NCI-H1105 (cell line): ENCODE data around the gene CRYL1.

Source experiments
- DNase-seq: peaks from one replicate; lab custom pipeline; 2025; lab: John Stamatoyannopoulos, UW

The CRYL1 gene

DNA sequence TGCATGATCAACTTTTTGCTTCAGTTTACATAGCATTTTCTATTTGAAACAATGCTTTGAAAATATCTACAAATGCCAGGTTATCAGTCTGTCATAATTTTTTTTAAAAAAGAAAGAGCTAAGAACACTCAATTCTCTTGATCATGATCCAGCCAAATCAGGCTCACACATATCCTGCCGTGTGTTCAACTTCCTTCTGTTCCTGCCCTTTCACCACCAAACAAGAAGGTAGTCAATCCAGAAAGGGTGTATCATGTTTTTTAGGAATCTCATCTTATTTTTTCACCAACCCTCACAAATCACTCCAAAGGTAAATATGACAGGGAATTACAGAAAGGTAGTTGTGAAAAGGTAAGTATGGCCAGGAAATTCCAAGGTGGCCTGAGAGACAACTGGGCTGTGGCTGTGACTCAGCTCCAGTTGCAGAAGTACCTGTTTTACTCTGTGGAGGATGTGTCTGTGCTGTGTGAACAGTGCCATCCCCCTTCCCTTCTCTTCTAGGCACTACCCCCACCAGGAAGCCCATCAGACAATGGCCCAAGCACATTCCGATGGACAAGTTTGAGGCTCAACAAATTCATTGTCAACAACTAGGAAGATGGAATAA lies 154.7 kb downstream of the CRYL1 start:
- DNase-seq = no peak

DNA sequence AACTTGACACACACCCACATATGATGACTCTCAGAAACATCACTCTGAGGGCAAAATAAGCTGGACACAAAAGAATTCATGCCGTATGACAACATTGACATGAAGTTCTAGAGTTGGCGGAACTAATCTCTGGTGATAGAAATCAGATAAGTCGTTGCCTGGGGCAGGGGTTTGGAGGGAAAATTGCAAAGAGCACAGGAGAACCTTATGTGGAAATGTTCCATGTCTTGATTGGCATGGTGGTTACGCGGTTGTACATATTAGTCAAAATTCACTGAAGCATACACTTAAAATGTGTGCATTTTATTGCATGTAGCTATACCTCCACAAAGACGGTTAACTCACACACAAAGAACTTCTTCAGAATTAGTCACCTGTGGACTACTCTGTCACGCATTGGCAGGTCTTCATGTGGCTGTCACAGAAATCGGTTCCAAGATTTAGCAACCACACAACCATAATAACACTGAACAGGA lies 155.7 kb downstream of the CRYL1 start:
- no peak for DNase-seq

DNA sequence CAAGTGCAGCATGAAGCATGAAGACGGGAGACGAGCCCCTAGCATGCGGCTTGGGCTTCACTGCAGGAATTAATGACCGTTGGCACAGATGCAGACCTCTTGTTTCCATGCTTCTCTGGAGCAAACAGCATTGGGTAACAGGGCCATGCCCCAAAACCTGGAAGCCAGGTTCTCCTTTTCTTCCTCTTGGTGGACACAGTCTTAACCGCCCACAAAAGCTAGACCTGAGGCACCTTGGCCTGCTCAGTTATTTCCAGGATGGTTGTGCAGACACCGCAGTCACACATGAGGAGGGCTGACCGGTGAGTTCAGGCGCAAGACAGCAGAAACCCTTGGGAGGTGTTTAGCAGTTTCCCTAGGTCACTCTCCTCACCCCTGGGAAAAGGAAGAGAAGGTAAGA lies 159.6 kb downstream of the CRYL1 start:
- DNase-seq = no peak

DNA sequence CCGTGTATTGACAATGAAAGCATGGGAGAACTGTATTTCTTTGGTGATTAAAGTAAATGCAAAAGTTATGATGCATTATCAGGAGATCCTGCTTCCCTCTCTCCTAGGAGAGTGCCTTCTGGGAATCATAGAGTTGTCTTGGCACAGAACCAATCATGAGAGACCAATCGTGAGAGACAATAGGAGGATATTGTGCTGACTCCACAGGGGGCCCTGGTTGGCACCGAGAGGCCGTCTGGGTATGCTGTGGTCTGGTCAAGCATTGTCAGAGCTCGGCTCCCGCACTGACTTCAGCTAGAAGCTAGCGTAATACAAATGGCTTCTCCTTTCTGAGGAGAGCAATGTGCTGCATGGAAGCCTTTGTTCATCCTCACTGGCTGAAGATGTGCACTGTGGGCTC lies 162.1 kb downstream of the CRYL1 start:
- no peak for DNase-seq

- DNase-seq = no peak
Observed at GRCh38 chr13:20363172-20363571, 162.5 kb downstream of the CRYL1 start.

DNA sequence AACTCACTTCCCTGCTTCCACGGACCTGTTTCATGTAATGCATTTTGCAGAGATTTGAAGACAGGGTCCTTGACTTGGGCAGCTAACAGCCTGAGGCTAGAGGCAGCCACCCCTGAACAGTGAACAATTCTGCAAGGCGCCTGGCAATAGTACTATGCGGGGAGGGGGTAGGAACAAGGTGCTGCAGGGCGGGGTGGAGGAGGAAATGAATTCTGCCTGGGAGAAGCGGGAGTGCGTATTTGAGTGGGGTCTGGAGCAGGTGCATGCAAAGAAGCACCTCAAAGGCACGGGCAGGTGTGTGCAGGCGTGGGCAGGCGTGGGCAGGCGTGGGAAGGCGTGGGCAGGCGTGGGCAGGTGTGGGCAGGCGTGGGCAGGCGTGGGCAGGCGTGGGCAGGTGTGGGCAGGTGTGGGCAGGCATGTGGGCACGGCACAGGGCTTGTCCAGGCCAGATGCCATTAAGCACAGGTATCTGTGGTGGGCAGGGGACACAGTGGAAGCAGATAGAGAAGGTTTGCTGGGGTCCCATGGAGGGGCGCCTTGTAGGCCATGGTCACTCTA lies 163.1 kb downstream of the CRYL1 start:
- DNase-seq = no peak

DNA sequence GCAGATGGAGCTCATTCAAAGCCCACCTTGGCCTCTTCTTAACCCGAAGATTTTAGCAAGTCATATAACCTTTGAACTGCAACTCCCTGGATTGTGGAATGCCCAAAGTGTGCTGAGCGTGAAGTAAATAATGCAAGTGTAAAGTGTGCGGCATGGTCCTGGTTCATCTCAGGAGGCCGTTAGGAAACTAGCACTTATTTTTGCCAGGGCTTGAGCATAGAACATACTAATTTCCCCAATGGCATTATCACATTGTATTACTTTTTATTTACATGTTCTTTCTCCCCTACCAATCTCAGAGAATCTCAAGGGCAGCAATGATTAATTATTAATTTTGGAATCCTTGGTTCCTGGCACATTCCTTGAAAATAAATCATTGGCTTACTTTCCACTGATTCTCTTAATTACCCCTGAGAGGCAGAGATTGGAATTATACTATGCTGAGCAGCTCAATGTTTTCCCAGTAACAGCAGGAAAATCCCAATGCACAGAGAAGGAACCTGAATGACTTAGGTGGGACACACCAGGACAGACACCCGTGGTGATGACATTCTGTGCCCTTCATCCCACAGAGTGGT lies 164.7 kb downstream of the CRYL1 start:
- no peak for DNase-seq

GRCh38 chr13:20360041-20360491 lies 165.6 kb downstream of the CRYL1 start:
- no peak for DNase-seq

DNA sequence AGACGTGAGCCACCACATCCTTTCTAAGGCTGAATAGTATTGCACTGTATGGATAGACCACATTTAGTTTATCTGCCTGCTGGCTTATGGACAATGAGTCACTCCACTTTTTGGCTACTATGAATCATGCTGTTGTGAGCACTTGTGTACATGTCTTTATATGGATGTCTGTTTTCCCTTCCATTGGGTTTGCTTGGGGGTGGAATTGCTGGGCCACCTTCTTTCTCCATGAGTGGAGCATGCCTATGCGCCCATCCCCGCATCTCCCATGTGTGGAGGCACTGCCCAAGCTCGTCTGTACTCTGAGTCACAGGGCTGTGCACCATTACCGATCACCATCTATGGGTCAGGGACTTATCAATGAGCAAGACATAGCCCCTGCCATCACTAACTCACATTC lies 166.3 kb downstream of the CRYL1 start:
- no peak for DNase-seq

DNA sequence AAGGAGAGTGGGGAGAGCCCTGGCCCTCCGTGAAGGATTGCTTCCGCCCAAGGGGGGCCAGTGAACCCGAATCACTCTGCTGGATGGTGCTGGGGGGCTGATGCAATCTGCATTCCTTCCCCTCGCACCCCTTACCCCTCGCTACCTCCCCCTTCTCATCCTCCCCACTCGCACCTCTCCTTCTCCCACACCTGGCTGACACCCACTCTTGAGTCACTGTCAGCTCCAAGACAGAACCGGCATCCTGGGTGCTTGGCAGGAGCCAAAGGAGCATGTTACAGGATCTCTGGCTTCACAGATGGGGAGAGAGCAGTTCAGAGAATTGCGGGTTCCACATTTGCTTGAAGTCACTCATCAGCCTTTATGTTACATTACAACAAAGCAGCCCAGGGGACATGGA lies 167.6 kb downstream of the CRYL1 start:
- DNase-seq = no peak

DNA sequence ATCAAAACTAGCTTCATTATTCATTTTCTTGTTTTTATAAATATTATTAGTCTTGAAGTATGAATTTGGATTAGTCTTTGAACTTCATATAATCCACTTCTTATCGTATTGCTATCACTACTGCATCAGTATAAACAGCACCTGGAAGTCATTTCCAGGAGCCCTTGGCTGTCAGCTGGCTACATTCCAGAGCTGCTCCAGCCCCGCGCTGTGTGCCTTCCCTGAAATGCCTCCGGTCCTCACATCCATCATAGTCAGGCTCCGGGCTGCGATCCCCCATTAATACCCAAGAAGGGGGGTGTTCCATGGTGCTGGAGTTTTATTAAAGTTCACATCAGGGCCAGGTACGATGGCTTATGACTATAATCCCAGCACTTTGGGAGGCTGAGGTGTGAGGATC lies 169.2 kb downstream of the CRYL1 start:
- no peak for DNase-seq

GRCh38 chr13:20354722-20355121 lies 170.9 kb downstream of the CRYL1 start:
- no peak for DNase-seq

DNA sequence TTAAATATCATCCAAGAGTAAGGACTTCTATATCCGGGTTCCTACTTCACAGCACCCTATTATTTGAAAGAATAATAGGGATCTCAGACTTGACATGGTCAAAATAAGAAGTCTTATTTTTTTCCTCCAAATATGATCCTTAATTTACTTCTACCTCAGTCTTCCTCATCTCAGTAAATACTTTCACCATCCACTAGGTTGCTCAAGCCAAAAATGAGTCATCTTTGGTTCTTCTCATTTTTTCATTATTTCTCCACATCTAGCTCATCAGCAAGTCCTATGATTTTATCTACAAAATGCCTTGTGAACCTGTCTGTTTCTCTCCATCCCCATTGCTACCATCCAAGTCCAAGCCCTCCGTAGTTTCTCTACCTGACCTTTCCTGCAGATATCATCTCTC lies 171.7 kb downstream of the CRYL1 start:
- no peak for DNase-seq
